Activated CD8-positive, alpha-beta memory T cell treated with anti-CD3 and anti-CD28 coated beads for 36 hours (primary cell): ENCODE measurements around the gene KIF2C. TPM values are rescaled to one million over a fixed set of nuclear protein-coding genes. Genes with fewer than 3 reads are reported as not detected.
"Not testable (repeated sequence)": the region's sequence is repeated elsewhere in the genome, so short reads cannot be mapped to it uniquely, and the experiment has no call there.

ENCODE experiments used
- CTCF ChIA-PET: fragments of 350-600 bp; sonication (Branson Sonifier 250); formaldehyde crosslinking; loops from one replicate; lab custom pipeline; 2021; ENCODE audit warnings: antibody characterized with exemption; lab: Charles Lee
- POLR2A ChIA-PET: fragments of 350-600 bp; sonication (Branson Sonifier 250); formaldehyde crosslinking; loops from one replicate; lab custom pipeline; 2021; ENCODE audit warnings: antibody characterized with exemption; lab: Charles Lee
- total RNA-seq, 2 experiments: library from RNA; stranded (reverse); gene quantifications; one replicate each; pipeline ENCODE4 v1.2.3, GENCODE V29; 2021

KIF2C gene
- total RNA-seq, 2 experiments from 2014 or later = 45.4 to 49.1 TPM

DNA sequence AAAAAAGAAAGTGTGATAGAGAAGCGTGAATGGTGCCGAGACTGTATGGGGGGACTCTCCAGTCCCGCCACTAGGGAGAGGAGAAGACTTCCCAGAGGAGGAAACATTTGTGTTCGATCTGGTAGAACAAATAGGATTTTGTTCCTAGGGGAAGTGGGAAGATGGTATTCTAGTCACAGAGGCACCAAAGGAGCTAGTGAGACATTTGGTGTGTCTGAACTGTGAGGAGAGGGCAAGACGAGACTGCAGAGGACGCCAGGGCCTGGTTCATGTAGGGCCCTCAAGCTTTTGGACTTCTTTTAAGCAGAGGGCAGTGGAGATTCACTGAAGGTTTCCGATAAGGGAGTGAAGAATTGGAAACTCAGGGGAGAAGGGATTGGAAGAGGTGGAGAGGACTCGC, 71.6 kb downstream of the KIF2C start:
- POLR2A ChIA-PET = interaction anchor here (0.6 to 3.7 kb wide), 3 partner anchors 8 to 88 kb away, joined by 3 to 21 read pairs (median 5); partner anchors contain the start of gene PLK3

DNA sequence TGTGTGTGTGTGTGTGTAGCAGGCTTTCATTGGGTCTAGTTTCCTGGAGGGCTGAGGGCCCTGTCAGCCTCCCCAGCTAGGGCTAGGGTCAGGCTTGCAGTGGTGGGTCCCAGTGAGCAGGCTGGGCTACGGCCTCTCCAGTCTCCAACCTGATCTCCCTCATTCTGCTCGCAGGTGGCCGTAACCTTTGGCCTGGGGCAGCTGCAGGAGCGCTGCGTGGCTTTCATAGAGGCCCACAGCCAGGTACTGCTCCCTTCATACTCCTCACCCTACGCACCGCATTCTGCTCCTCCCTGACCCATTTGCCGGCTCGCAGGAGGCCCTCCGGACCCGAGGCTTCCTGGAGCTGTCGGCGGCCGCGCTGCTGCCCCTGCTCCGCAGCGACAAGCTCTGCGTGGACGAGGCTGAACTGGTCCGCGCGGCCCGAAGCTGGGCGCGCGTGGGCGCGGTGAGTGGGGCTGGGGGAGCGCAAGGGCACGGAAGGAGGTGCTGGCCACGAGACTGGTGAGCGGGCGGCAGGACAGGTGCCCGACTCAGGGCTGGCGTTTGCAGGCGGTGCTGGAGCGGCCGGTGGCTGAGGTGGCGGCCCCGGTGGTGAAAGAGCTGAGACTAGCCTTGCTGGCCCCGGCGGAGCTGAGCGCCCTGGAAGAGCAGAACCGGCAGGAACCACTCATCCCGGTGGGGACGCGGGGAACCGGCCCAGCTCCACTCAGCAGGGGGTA, 73.3 kb downstream of the KIF2C start:
- POLR2A ChIA-PET = interaction anchor here (0.5 to 3.7 kb wide), 7 partner anchors 12 to 199 kb away, joined by 3 to 21 read pairs (median 9); partner anchors contain the start of genes PLK3, RNU5D-1, RPS8 and UROD

More for the DNA sequence above, 71.6 kb downstream of the KIF2C start:
- CTCF ChIA-PET = interaction anchor here (0.6 to 4.1 kb wide), 3 partner anchors 12 to 23 kb away, joined by 3 to 24 read pairs (median 6); partner anchors contain the start of genes BEST4 and PLK3

DNA sequence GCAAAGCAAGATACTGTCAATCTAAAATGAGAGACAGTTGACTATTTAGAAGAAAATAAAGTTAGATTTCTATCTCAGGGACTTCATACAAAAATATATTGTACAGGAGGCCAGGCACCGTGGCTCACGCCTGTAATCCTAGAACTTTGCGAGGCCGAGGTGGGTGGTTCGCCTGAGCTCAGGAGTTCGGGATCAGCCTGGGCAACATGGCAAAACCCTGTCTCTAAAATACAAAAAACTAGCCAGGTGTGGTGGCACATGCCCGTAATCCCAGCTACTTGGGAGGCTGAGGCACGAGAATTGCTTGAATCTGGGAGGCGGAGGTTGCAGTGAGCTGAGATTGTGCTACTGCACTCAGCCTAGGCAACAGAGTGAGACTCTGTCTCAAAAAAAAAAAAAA, 76.3 kb downstream of the KIF2C start:
- CTCF ChIA-PET = interaction anchor here (0.7 to 0.8 kb wide), 2 partner anchors 17 to 20 kb away, joined by 3 to 4 read pairs; no protein-coding TSS in a partner anchor
- POLR2A ChIA-PET = not testable (repeated sequence)

More for the DNA sequence above, 73.3 kb downstream of the KIF2C start:
- CTCF ChIA-PET = interaction anchor here (0.9 to 4.1 kb wide), 3 partner anchors 13 to 82 kb away, joined by 3 to 24 read pairs (median 6); partner anchors contain the start of genes PLK3 and RNU5D-1

DNA sequence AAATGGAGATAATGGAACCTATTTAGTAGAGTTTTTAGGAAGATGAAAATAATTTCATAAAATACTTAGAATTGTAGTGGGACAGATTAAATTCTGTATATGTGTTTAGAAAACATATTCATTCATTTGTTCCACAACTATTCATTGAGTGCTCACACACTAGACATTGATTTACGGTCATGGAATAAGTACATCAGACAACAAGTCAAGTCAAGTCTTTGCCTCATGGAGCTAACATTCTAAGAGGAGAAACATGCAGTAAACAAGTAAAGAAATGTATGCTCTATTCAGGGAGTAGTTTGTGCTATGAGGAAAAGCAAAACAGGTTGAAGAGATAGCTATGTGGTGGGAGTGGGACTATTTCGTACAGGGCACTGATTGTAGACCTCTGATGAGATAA, 77.7 kb downstream of the KIF2C start:
- ChIA-PET CTCF (interaction anchor here (0.9 to 2.0 kb wide), 4 partner anchors 14 to 31 kb away, joined by 3 to 9 read pairs (median 3); no protein-coding TSS in a partner anchor), POLR2A (interaction anchor here (0.5 to 3.5 kb wide), 4 partner anchors 10 to 87 kb away, joined by 3 to 68 read pairs (median 27); partner anchors contain the start of genes BTBD19, DYNLT4, PLK3 and RNU5D-1)

Other genes starting within 250 kb of the KIF2C start
- 1 to 10 TPM; 2.8 to 2.9 TPM for gene TMEM53, start 65.4 kb upstream of the KIF2C start, total RNA-seq
- 10 to 100 TPM; 49.6 to 52.0 TPM for gene ARMH1, start 65.1 kb upstream of the KIF2C start, total RNA-seq
- not detected for gene RNU5D-1, start 8.7 kb upstream of the KIF2C start, total RNA-seq
- 1,000 to 10,000 TPM; 2,525 to 2,551 TPM for gene RPS8, start 35.7 kb downstream of the KIF2C start, total RNA-seq
- gene BEST4, start 48.3 kb downstream of the KIF2C start, total RNA-seq = 1 to 10 TPM; 1.1 to 1.3 TPM
- 100 to 1,000 TPM in 1 of 2 experiments, 10 to 100 TPM in 1; 96.6 to 105 TPM for gene PLK3, start 60.5 kb downstream of the KIF2C start, total RNA-seq
- gene DYNLT4, start 67.5 kb downstream of the KIF2C start, total RNA-seq = not detected
- gene BTBD19, start 68.7 kb downstream of the KIF2C start, total RNA-seq = 1 to 10 TPM; 8.2 to 9.6 TPM
- under 1 TPM; 0.46 to 0.51 TPM for gene PTCH2, start 103.4 kb downstream of the KIF2C start, total RNA-seq
- 10 to 100 TPM; 55.4 to 56.8 TPM for gene EIF2B3, start 246.8 kb downstream of the KIF2C start, total RNA-seq